NB4 (cell line): Measurements from ENCODE around the gene NREP.
"Not testable (repeated sequence)": the region's sequence is repeated elsewhere in the genome, so short reads cannot be mapped to it uniquely, and the experiment has no call there.

Experiments used
- DNase-seq: peaks from one replicate; pipeline ENCODE4 v3.0.0; 2010; ENCODE audit warnings: low read depth
- H3K4me3 ChIP-seq: one replicate; pipeline ENCODE4 v1.5.1; 2011; ENCODE audit warnings: mild to moderate bottlenecking, low read depth, low read length, moderate library complexity
- MYC ChIP-seq: IDR thresholded peaks from 2 replicates; pipeline ENCODE4 v1.6.1; 2011; ENCODE audit warnings: low read depth, low read length
- POLR2A ChIP-seq: IDR thresholded peaks from 2 replicates; pipeline ENCODE4 v1.6.1; 2011; ENCODE audit warnings: mild to moderate bottlenecking; ENCODE audit not compliant: insufficient read length; ENCODE audit errors: extremely low read depth
- TF ChIP-seq, protein P1 (sequence below): IDR thresholded peaks from 2 replicates; pipeline ENCODE4 v1.6.1; 2011; ENCODE audit warnings: low read depth, low read length
- TF ChIP-seq, protein P2 (sequence below): IDR thresholded peaks from one replicate; pipeline ENCODE4 v1.5.1; 2012; ENCODE audit warnings: low read depth, low read length

Gene NREP

DNA sequence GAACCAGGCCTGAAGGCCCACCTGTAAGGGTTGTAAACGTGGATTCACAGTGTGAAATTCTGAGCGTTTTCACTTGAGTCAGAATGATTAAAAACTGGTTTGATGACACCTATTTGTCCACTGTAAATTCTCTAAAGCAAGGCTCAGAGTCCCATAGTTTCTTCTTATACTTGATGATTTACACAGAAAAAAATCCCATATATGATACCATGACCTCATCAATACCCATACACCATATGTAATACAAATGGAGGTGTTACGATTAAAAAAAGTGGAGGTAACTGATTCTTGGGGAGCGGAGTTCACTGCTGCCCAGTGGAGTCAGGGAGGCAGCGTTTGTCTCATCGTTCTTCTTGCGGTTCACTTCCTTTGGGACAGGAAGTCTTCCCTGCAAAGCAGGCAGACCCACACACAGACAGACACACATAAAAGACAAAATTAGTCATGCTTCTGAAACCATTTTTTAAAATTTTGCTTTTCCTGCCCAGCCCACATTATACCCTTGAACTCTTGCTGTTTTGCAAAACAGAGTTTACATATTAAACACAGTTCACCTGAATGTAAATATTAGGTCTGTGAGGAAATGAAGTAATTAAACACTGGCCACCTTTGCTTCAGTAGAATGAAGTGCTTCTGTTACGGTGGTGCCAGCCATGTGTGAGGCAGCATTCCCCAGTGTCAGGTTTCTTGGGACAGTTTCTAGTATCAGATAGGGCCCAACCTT is 26.2 kb downstream of the NREP start:
- TF ChIP-seq MYC = no peak
- DNase-seq = no peak
- no peak overlapping the region for H3K4me3 ChIP-seq

DNA sequence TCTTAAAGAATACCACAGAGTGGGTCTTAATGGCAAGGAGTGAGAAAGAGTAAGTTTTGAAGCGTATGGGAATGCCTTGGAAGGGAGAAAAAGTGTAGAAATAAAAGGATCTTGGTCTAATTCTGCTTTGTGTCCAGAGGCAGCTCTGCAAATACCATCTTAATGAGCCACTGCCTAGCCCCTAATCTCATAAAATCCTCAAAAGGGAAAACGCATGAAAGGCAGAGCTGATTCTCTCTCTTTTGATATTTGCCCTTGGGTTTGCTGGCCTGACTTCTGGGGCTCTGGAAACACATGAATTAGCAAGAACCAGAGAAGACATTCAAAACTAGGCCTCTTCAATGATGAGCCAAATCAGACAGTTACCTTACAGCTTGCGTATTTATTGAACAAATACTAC is 28.1 kb downstream of the NREP start:
- no peak overlapping the region for H3K4me3 ChIP-seq
- TF ChIP-seq, protein P1, sequence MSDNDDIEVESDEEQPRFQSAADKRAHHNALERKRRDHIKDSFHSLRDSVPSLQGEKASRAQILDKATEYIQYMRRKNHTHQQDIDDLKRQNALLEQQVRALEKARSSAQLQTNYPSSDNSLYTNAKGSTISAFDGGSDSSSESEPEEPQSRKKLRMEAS = no peak
- TF ChIP-seq, protein P2, sequence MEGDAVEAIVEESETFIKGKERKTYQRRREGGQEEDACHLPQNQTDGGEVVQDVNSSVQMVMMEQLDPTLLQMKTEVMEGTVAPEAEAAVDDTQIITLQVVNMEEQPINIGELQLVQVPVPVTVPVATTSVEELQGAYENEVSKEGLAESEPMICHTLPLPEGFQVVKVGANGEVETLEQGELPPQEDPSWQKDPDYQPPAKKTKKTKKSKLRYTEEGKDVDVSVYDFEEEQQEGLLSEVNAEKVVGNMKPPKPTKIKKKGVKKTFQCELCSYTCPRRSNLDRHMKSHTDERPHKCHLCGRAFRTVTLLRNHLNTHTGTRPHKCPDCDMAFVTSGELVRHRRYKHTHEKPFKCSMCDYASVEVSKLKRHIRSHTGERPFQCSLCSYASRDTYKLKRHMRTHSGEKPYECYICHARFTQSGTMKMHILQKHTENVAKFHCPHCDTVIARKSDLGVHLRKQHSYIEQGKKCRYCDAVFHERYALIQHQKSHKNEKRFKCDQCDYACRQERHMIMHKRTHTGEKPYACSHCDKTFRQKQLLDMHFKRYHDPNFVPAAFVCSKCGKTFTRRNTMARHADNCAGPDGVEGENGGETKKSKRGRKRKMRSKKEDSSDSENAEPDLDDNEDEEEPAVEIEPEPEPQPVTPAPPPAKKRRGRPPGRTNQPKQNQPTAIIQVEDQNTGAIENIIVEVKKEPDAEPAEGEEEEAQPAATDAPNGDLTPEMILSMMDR = no peak
- TF ChIP-seq POLR2A = no peak
- TF ChIP-seq MYC = no peak
- DNase-seq = no peak

DNA sequence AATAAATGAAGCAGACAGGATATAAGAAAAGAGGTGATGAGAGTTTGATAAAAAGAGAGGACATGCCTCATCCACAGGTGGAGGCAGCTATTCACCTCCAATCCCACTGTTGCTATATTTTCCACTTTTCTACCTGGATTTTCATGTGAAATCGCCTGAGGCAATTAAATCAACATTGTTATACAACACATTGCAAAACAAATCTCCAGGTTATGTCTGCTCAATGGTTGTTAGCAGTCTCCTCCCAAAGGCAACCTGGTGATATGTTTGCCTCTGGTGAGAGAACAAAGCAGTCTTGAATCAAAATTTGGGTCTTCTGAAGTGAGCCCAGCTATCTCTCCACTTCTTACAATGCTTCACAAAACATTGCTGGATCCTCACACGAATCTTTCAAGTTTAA is 30.0 kb downstream of the NREP start:
- TF ChIP-seq, protein P1 = no peak
- no peak for TF ChIP-seq MYC
- TF ChIP-seq, protein P2 = no peak
- TF ChIP-seq POLR2A = no peak
- DNase-seq = no peak
- H3K4me3 ChIP-seq = no peak overlapping the region

DNA sequence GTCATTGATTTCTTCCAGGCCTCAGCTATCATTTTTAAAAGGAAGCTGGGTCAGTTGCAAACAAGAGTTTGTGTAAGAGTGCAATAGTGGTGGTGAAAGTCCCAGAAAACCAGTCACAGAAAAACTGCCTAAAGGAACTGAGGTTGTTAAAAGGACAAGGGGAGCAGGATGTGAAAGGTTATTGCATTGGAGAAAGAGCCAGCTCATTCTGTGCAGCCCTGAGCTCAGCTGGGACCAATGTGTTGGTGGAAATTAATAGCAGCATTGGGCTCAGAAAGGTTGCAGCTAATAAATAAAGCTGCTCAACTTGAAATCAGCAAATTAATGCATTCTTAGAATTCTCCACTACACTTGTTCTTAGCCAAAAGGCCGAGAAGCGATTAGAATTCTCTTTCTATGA is 34.9 kb downstream of the NREP start:
- no peak overlapping the region for H3K4me3 ChIP-seq
- TF ChIP-seq, protein P2 = no peak
- TF ChIP-seq MYC (no peak), POLR2A (no peak)
- TF ChIP-seq, protein P1 = no peak
- no peak for DNase-seq

DNA sequence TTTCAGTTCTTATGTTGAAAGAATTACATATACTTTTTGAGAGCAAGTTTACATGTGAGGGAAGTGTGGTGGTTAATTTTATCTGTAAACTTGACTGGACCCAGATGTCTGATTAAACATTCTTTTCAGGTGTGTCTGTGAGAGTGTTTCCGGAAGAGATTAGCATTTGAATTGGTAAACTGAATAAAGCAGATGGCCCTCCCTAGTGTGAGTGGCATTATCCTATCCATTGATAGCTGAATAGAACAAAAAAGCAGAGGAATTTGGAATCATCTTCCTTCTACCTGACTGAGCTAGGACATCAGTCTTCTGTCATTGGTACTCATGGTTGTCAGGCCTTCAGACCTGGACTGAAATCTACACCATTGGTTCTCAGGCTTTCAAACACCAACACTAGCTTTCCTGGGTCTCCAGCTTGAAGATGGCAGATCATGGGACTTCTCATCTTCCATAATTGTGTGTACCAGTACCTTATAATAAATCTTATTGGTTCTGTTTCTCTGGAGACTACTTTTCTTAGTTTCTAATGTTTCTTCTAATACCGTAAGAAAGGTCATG is 36.6 kb downstream of the NREP start:
- TF ChIP-seq, protein P1 = no peak
- no peak for TF ChIP-seq MYC
- TF ChIP-seq, protein P2 = no peak
- TF ChIP-seq POLR2A = no peak
- H3K4me3 ChIP-seq = no peak overlapping the region
- no peak for DNase-seq

DNA sequence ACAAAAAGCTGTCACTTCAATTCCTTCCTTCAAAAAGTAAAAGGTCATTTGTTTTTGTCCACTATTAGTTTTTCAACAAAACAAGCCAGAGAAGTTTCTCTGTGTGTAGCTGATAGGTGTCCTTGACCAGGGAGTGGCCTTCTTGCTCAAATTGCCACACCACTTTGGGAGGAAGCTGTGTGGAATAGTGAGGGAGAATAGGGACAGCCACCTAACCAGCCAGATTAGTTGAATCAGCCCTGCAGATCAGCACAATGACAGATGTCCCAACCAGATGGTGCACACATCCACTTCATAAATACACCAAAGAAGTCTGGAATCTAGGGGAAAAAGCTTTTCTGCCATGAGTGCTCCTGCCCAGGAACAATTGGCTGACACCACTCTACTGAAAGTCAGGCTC is 37.2 kb downstream of the NREP start:
- DNase-seq = no peak

DNA sequence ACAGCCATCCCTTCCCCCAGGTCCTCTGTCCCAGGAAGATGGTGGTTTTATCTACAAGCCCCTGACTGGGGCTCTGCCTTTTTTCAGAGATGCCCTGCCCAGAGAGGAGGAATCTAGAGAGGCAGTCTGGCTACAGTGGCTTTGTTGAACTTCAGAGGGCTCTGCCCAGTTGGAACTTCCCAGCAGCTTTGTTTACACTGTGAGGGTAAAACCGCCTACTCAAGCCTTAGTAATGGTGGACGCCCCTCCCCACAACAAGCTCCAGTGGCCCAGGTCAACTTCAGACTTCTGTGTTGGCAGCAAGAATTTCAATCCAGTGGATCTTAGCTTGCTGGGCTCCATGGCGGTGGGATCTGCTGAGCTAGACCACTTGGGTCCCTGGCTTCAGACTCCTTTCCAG is 40.2 kb downstream of the NREP start:
- H3K4me3 ChIP-seq, DNase-seq: not testable (repeated sequence)

More for the DNA sequence above, 37.2 kb downstream of the NREP start:
- H3K4me3 ChIP-seq = no peak overlapping the region
- TF ChIP-seq, protein P2 = no peak
- TF ChIP-seq POLR2A = no peak
- no peak for TF ChIP-seq MYC
- TF ChIP-seq, protein P1 = no peak
